ENCODE data around the gene RGS11. TPM values are rescaled to one million over a fixed set of nuclear protein-coding genes. Genes with fewer than 3 reads are reported as not detected.

RGS11 gene
- total and polyA plus RNA-seq, 9 of the 15 experiments (the other 6 are each of a cell fraction or from before 2014, with no cell fraction given) = not detected

DNA sequence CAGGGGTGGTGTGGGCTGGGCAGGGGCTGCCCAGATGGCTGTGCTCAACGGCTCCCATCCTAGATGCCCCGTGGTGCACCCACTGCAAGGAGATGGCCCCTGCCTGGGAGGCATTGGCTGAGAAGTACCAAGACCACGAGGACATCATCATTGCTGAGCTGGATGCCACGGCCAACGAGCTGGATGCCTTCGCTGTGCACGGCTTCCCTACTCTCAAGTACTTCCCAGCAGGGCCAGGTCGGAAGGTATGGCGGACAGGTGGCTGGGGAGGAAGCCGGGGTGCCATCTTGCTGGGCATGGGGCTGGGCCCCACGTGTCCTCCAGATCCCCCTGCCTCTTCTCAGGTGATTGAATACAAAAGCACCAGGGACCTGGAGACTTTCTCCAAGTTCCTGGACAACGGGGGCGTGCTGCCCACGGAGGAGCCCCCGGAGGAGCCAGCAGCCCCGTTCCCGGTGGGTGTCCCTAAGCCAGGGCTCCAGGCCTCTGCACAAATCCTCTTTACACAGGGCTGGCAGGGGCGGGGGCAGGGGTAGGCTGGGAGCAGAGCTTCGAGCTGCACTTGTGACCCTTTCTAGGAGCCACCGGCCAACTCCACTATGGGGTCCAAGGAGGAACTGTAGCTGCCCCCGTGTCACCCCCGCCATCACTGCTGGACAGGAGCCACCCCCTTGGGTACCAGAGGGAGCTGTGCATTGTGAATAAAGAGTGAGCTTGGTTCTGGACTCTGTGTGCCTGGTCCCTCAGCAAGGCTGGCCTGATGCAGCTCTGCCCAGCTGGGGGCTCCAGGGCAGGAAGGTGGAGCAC lies 10.9 kb upstream of the RGS11 start:
- TF ChIP-seq FOXJ3 (CRISPR knock-in tag; IDR thresholded peaks at IDR 0.05) = no peak
- TF ChIP-seq RBM22 (IDR thresholded peaks at IDR 0.05; ENCODE audit: low read depth, low read length, poor library complexity, severe bottlenecking) = peak; percentile 33
- Histone ChIP-seq H2AFZ (ENCODE audit: low read depth, low read length) (no peak overlapping the region), H3K79me2 (ENCODE audit: control insufficient read depth, insufficient read depth, low read length) (no peaks in the 10 kb centered on the region), H3K4me3 (no peak overlapping the region), H3K27ac (ENCODE audit: extremely low read depth, low read depth, low read length) (no peak overlapping the region), H3K4me1 (replicated peaks in 1 of 2; ENCODE audit: control insufficient read depth in 2 of 2, insufficient read depth in 2 of 2, low read length in 2 of 2) (peaks cover 0 to 55% of the 10 kb centered on the region in 2 experiments; a peak in 2 of 5 replicates), H3K9me1 (ENCODE audit: control insufficient read depth, insufficient read depth, low read length) (no peaks in the 10 kb centered on the region), H3K9me3 (replicated peaks; ENCODE audit: control insufficient read depth, insufficient read depth, low read depth, low read length) (no peaks in the 10 kb centered on the region), H4K20me1 (replicated peaks; ENCODE audit: control insufficient read depth, insufficient read depth, low read length) (no peaks in the 10 kb centered on the region), H3K36me3 (ENCODE audit: control insufficient read depth, insufficient read depth, low read length) (peaks cover 50% of the 10 kb centered on the region; the same call in 1 of the 3 replicates), H3K4me2 (ENCODE audit: insufficient read depth, low read length) (no peak overlapping the region), H3K27me3 (ENCODE audit: control insufficient read depth in 2 of 2, insufficient read depth in 2 of 2, low read length in 2 of 2) (no peaks in the 10 kb centered on the region), H3K9ac (ENCODE audit: insufficient read depth in 1 of 2, low read depth in 2 of 2, low read length in 2 of 2) (no peak overlapping the region)
- BruUV-seq (replicated peaks) = no TSS peak
- FAIRE-seq (no peak), ATAC-seq (no peak), DNase-seq (ENCODE audit: extremely low read depth in 1 of 4, low spot score in 3 of 4) (no peak)
- in situ Hi-C loops (cut with MboI) (no loop called here), intact Hi-C loops (cut with micrococcal nuclease) (no loop called here)
- ChIA-PET POLR2A (interaction anchor here (0.5 kb wide), 1 partner anchor 231 kb away, joined by 3 read pairs; no protein-coding TSS in a partner anchor), CTCF (ENCODE audit: low intra/inter-chr PET ratio) (no interaction called here)
- WGBS (ENCODE audit: insufficient coverage, low coverage, missing lambda C conversion rate) = 87% methylated on average over 17 of the region's 22 CpGs
